Testis (tissue), 3 donors: ENCODE measurements around the gene TCF4. TPM values are rescaled to one million over a fixed set of nuclear protein-coding genes. Genes with fewer than 3 reads are reported as not detected.

ENCODE experiments used
- DNase-seq: peaks from one replicate; pipeline ENCODE4 v3.0.0-alpha.2; 2019
- H3K27ac ChIP-seq, 2 donors: fragments of 200-600 bp; sonication (generic); one replicate each; pipeline ENCODE4 v1.5.1; 2019
- H3K27me3 ChIP-seq: fragments of 200-600 bp; sonication (generic); one replicate; pipeline ENCODE4 v1.5.1; 2019
- H3K36me3 ChIP-seq: fragments of 200-600 bp; sonication (generic); one replicate; pipeline ENCODE4 v1.5.1; 2017; ENCODE audit warnings: low read depth; ENCODE audit errors: missing control alignments
- H3K4me1 ChIP-seq: fragments of 200-600 bp; sonication (generic); one replicate; pipeline ENCODE4 v1.5.1; 2019
- H3K4me3 ChIP-seq, 2 donors: fragments of 200-600 bp; sonication (generic); one replicate each; pipeline ENCODE4 v1.5.1; 2017 to 2019
- H3K9me3 ChIP-seq: fragments of 200-600 bp; sonication (generic); one replicate; pipeline ENCODE4 v1.5.1; 2017
- CTCF ChIP-seq, 3 experiments: fragments of 450-650 bp in 2 of 3; fragments of 200-600 bp in 1 of 3; sonication (generic) in 1 of 3; IDR thresholded peaks; one replicate each; pipeline ENCODE4 v1.5.1; 2016 to 2019; ENCODE audit warnings: antibody characterized with exemption in 3 of 3, mild to moderate bottlenecking in 2 of 3, moderate library complexity in 1 of 3
- POLR2A ChIP-seq: fragments of 450-650 bp; IDR thresholded peaks from one replicate; pipeline ENCODE4 v1.6.1; 2017; ENCODE audit warnings: antibody characterized with exemption, mild to moderate bottlenecking, moderate library complexity
- WGBS, 2 donors: methylation state at CpG; one replicate each; pipeline ENCODE4 v1.1.5; 2018; 5-methylcytosine and 5-hydroxymethylcytosine counted together
- intact Hi-C: fragments of 100-400 bp; cut with DNase I; formaldehyde crosslinking; loops from one replicate; pipeline ENCODE4 v1.15.1; 2023; ENCODE audit warnings: low total_unique reads
- polyA plus RNA-seq: library from polyadenylated mRNA; stranded (reverse); fragments of 350-450 nt; fragmentation: Illumina TruSeq; extraction: RNeasy Lipid Tissue Mini Kit (QIAGEN cat#74804); gene quantifications from one replicate; pipeline ENCODE4 v1.2.3, GENCODE V29; 2014; ENCODE audit warnings: low read depth, low replicate concordance; ENCODE audit not compliant: insufficient read depth
- total RNA-seq, 2 donors: library from RNA; depleted of rRNA; stranded (reverse); fragments of >200 nt; gene quantifications; one replicate each; pipeline ENCODE4 v1.2.3, GENCODE V29; 2016

Gene TCF4
- total and polyA plus RNA-seq, 3 donors from 2014 or later: 50.8 to 122 (median 110) TPM

- intact Hi-C loops: no loop called here
- no peaks in the 10 kb centered on the region for H3K27me3 ChIP-seq
- TF ChIP-seq POLR2A: no peak
- no peak for TF ChIP-seq CTCF (IDR thresholded peaks at IDR 0.05)
- no peak for DNase-seq
- no peaks in the 10 kb centered on the region for H3K36me3 ChIP-seq
- H3K27ac ChIP-seq: no peak overlapping the region
- no peaks in the 10 kb centered on the region for H3K9me3 ChIP-seq
- no peak overlapping the region for H3K4me3 ChIP-seq
- no peaks in the 10 kb centered on the region for H3K4me1 ChIP-seq
- 84 to 90% methylated on average over 4 of the region's 4 CpGs for WGBS, 2 donors
Observed at GRCh38 chr18:55310044-55310676, 277.8 kb downstream of the TCF4 start.

GRCh38 chr18:55309249-55309648 lies 278.7 kb downstream of the TCF4 start:
- no peak overlapping the region for H3K4me3 ChIP-seq
- no peaks in the 10 kb centered on the region for H3K27me3 ChIP-seq
- 94 to 96% methylated on average over 4 of the region's 4 CpGs for WGBS, 2 donors
- no peak for DNase-seq
- no peaks in the 10 kb centered on the region for H3K9me3 ChIP-seq
- H3K4me1 ChIP-seq: no peaks in the 10 kb centered on the region
- H3K27ac ChIP-seq: no peak overlapping the region
- no peaks in the 10 kb centered on the region for H3K36me3 ChIP-seq
- TF ChIP-seq CTCF (IDR thresholded peaks at IDR 0.05): no peak
- no peak for TF ChIP-seq POLR2A
- intact Hi-C loops: no loop called here

- no peaks in the 10 kb centered on the region for H3K27me3 ChIP-seq
- no peak for DNase-seq
- intact Hi-C loops: no loop called here
- H3K4me3 ChIP-seq: no peak overlapping the region
- H3K9me3 ChIP-seq: no peaks in the 10 kb centered on the region
- H3K36me3 ChIP-seq: no peaks in the 10 kb centered on the region
- TF ChIP-seq POLR2A (no peak), CTCF (IDR thresholded peaks at IDR 0.05) (no peak)
- no peak overlapping the region for H3K27ac ChIP-seq
- 86 to 87% methylated on average over 3 of the region's 3 CpGs for WGBS, 2 donors
- no peaks in the 10 kb centered on the region for H3K4me1 ChIP-seq
Observed at GRCh38 chr18:55307505-55307904, 280.5 kb downstream of the TCF4 start.

- DNase-seq: no peak
- 61 to 72% methylated on average over 2 of the region's 2 CpGs for WGBS, 2 donors
- no peaks in the 10 kb centered on the region for H3K36me3 ChIP-seq
- no peak overlapping the region for H3K27ac ChIP-seq
- H3K27me3 ChIP-seq: no peaks in the 10 kb centered on the region
- TF ChIP-seq CTCF (IDR thresholded peaks at IDR 0.05) (no peak), POLR2A (no peak)
- H3K4me3 ChIP-seq: no peak overlapping the region
- H3K9me3 ChIP-seq: no peaks in the 10 kb centered on the region
- no peaks in the 10 kb centered on the region for H3K4me1 ChIP-seq
- intact Hi-C loops: no loop called here
Observed at GRCh38 chr18:55306359-55307024, 281.5 kb downstream of the TCF4 start.
